Thyroid gland (tissue), 4 donors: ENCODE data around the gene UBE4B. TPM values are rescaled to one million over a fixed set of nuclear protein-coding genes. Genes with fewer than 3 reads are reported as not detected.
A peak's percentile ranks its signal among the peaks of the same experiment; 100 is the strongest.
"Not testable (repeated sequence)": the region's sequence is repeated elsewhere in the genome, so short reads cannot be mapped to it uniquely, and the experiment has no call there.

Source experiments
- DNase-seq, 2 donors: peaks; one replicate each; pipeline ENCODE4 v3.0.0-alpha.2; 2019
- H3K27ac ChIP-seq, 3 donors: fragments of 200-600 bp; sonication (generic); 1 replicate in 2 of 3; 2 replicates in 1 of 3; pipeline ENCODE4 v1.5.1; 2016 to 2019; ENCODE audit warnings: mild to moderate bottlenecking in 1 of 3, moderate library complexity in 1 of 3
- H3K27me3 ChIP-seq: fragments of 200-600 bp; sonication (generic); one replicate; pipeline ENCODE4 v1.5.1; 2019
- H3K36me3 ChIP-seq, 2 donors: fragments of 200-600 bp; sonication (generic); one replicate each; pipeline ENCODE4 v1.5.1; 2016 to 2019
- H3K4me1 ChIP-seq, 2 donors: fragments of 200-600 bp; sonication (generic); one replicate each; pipeline ENCODE4 v1.5.1; 2017 to 2019
- H3K4me3 ChIP-seq, 3 donors: fragments of 200-600 bp; sonication (generic); replicated peaks in 1 of 3; 1 replicate in 2 of 3; 2 replicates in 1 of 3; pipeline ENCODE4 v1.5.1; 2016; ENCODE audit warnings: mild to moderate bottlenecking in 1 of 3
- H3K9me3 ChIP-seq: fragments of 200-600 bp; sonication (generic); one replicate; pipeline ENCODE4 v1.5.1; 2017
- CTCF ChIP-seq, 6 experiments: fragments of 200-600 bp in 3 of 6; fragments of 450-650 bp in 3 of 6; sonication (generic) in 3 of 6; IDR thresholded peaks; one replicate each; pipeline ENCODE4 v1.5.1; 2016 to 2019; ENCODE audit warnings: antibody characterized with exemption in 6 of 6, mild to moderate bottlenecking in 2 of 6, inconsistent platforms in 1 of 6, moderate library complexity in 1 of 6
- POLR2A ChIP-seq, 2 donors: fragments of 450-650 bp; IDR thresholded peaks; one replicate each; pipeline ENCODE4 v1.6.1; 2017; ENCODE audit warnings: antibody characterized with exemption in 2 of 2, mild to moderate bottlenecking in 2 of 2, moderate library complexity in 1 of 2
- WGBS, 2 donors: methylation state at CpG; one replicate each; pipeline ENCODE4 v1.1.5; 2017; 5-methylcytosine and 5-hydroxymethylcytosine counted together
- intact Hi-C: fragments of 100-400 bp; cut with DNase I; formaldehyde crosslinking; loops from one replicate; pipeline ENCODE4 v1.15.1; 2023
- total RNA-seq, 4 donors: library from RNA; depleted of rRNA; stranded (reverse); fragments of >200 nt; gene quantifications; one replicate each; pipeline ENCODE4 v1.2.3, GENCODE V29; 2016

The UBE4B gene
- total RNA-seq, 4 donors from 2014 or later, result 64.0 to 89.0 (median 71.0) TPM

DNA sequence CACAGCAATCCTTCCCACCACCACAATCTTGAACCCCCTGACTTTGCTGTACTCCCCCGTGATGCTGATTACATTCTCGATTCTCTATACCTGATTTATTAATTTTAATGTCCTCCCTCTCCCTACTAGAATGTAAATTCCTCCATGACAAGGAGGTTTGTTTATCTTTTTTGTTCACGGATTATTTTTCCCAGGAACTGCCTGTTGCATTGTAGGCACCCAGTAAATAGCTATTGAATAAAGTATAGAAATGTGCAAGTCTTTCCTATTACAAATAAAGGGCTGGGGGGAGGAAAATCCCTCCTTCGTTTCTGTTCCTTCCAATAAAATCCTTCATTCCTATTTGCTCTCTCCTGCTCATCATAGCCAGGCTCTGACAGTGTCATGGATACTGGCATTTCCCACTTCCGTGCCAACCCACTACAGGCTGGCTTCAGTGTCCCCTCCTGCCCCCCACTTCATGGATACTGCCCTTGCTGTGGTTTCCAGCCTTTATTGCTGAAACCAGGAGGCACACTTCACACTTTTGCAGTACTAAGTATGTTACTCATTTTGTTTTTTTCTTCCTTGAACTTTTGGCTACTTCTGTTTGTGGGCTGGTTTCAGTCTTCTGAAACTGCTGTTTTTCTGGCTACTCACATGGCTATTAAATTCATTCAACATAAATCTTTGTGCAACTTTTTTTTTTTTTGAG lies 185.1 kb downstream of the UBE4B start:
- no peaks in the 10 kb centered on the region for H3K27me3 ChIP-seq
- H3K9me3 ChIP-seq, result no peaks in the 10 kb centered on the region
- intact Hi-C loops, result loop anchor here (10.0 kb wide), 1 partner anchor 117 kb away; no protein-coding TSS in a partner anchor
- H3K27ac ChIP-seq, result no peak overlapping the region
- H3K4me1 ChIP-seq, result peaks cover 17 to 44% of the 10 kb centered on the region in 2 donors
- 66 to 68% methylated on average over 5 of the region's 5 CpGs for WGBS, 2 donors
- TF ChIP-seq CTCF (IDR thresholded peaks at IDR 0.05), result no peak
- TF ChIP-seq POLR2A (IDR thresholded peaks at IDR 0.05), result no peak
- no peak overlapping the region for H3K4me3 ChIP-seq
- peak in 1 of 2 donors; percentile 3 for DNase-seq
- H3K36me3 ChIP-seq, result no peaks in the 10 kb centered on the region

- intact Hi-C loops, result no loop called here
- no peak overlapping the region for H3K4me3 ChIP-seq
- no peak overlapping the region for H3K27ac ChIP-seq
- no peaks in the 10 kb centered on the region for H3K9me3 ChIP-seq
- no peaks in the 10 kb centered on the region for H3K27me3 ChIP-seq
- no peaks in the 10 kb centered on the region for H3K36me3 ChIP-seq
- DNase-seq, result no peak
- H3K4me1 ChIP-seq, result peaks cover 22 to 38% of the 10 kb centered on the region in 2 donors
- TF ChIP-seq CTCF (IDR thresholded peaks at IDR 0.05) (no peak), POLR2A (IDR thresholded peaks at IDR 0.05) (no peak)
Observed at GRCh38 chr1:10220200-10220599, 187.4 kb downstream of the UBE4B start.

GRCh38 chr1:10220657-10221056 lies 187.9 kb downstream of the UBE4B start:
- H3K9me3 ChIP-seq, DNase-seq, H3K36me3 ChIP-seq, H3K4me3 ChIP-seq, intact Hi-C loops, H3K27ac ChIP-seq, H3K27me3 ChIP-seq: not testable (repeated sequence)
- peaks cover 23 to 38% of the 10 kb centered on the region in 2 donors for H3K4me1 ChIP-seq
- 95 to 98% methylated on average over 6 of the region's 6 CpGs for WGBS, 2 donors

- Histone ChIP-seq H3K9me3 (no peaks in the 10 kb centered on the region), H3K36me3 (no peaks in the 10 kb centered on the region), H3K27ac (no peak overlapping the region), H3K4me3 (no peak overlapping the region), H3K27me3 (no peaks in the 10 kb centered on the region), H3K4me1 (peaks cover 16 to 28% of the 10 kb centered on the region in 2 donors)
- no peak for DNase-seq
- TF ChIP-seq POLR2A (IDR thresholded peaks at IDR 0.05) (no peak), CTCF (IDR thresholded peaks at IDR 0.05) (no peak)
- intact Hi-C loops, result no loop called here
- 29% methylated on average over 1 of the region's 1 CpG for WGBS, 2 donors
Observed at GRCh38 chr1:10225573-10225972, 192.8 kb downstream of the UBE4B start.

DNA sequence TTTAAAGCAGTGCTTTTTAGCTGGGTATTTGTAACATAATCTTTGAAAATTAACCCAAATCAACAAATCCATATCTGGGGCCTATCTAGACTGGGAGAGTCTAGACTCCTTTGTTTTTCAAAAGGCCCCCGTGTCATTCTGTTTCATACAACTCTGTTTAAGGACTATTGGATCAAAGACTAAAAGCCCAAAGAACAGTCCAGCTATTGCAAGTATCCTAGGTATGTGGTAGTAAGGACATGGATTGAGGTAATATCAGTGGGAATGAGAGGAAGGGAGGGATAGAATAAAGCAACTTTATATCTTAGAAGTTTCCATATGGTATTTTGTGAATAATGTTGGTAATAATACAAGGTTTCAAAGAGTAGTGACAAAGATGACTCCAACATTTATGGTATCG lies 195.8 kb downstream of the UBE4B start:
- TF ChIP-seq CTCF (IDR thresholded peaks at IDR 0.05), result no peak
- TF ChIP-seq POLR2A (IDR thresholded peaks at IDR 0.05), result no peak
- no peaks in the 10 kb centered on the region for H3K36me3 ChIP-seq
- intact Hi-C loops, result no loop called here
- peaks cover 16 to 28% of the 10 kb centered on the region in 2 donors for H3K4me1 ChIP-seq
- 84 to 89% methylated on average over 2 of the region's 2 CpGs for WGBS, 2 donors
- H3K4me3 ChIP-seq, result no peak overlapping the region
- no peak overlapping the region for H3K27ac ChIP-seq
- DNase-seq, result no peak
- no peaks in the 10 kb centered on the region for H3K27me3 ChIP-seq
- no peaks in the 10 kb centered on the region for H3K9me3 ChIP-seq
